Measurements from ENCODE around the gene SETD3. TPM values are rescaled to one million over a fixed set of nuclear protein-coding genes. Genes with fewer than 3 reads are reported as not detected.

Gene SETD3
- total RNA-seq, 1 experiment from 2014 or later, result 47.8 TPM

GRCh38 chr14:99394602-99395156, 86.0 kb downstream of the SETD3 start:
- in situ Hi-C loops (cut with HindIII; ENCODE audit: low pct_unique_long_range_greater_than_20kb, low sequenced_read_pairs), result no loop called here
- DNase-seq (ENCODE audit: low read depth, low spot score), result no peak

DNA sequence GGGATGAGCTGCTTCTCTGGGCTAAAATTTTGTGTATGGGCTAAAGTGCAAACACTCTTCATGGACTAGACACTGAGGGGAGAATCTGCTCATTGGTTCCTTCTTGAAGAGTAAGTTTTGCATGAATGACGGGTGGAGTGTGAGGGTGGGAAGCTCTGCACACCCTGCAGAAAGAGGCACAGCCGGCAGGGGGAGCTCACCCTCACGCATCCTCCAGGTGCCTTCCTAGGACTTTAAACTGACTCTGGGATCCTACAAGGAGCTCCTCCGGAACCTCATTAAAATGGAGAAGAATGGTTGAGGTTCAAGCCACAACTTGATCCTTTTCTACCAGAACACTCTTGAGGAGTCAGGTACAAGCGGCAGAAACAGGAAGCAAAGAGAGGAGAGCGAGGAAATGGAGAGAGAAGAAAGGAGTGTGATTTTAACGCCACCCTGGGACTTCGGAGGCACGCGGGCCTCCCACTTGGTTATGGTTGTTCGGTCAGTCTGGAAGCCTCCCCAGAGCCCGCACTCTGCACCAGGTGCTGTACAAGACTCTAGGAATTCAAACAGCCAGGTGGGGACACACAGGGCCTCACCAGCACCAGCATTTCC, 87.5 kb downstream of the SETD3 start:
- in situ Hi-C loops (cut with HindIII; ENCODE audit: low pct_unique_long_range_greater_than_20kb, low sequenced_read_pairs), result no loop called here
- peak; percentile 71 for DNase-seq (ENCODE audit: low read depth, low spot score)

GRCh38 chr14:99391671-99392070, 89.0 kb downstream of the SETD3 start:
- no peak for DNase-seq (ENCODE audit: low read depth, low spot score)
- in situ Hi-C loops (cut with HindIII; ENCODE audit: low pct_unique_long_range_greater_than_20kb, low sequenced_read_pairs), result no loop called here

DNA sequence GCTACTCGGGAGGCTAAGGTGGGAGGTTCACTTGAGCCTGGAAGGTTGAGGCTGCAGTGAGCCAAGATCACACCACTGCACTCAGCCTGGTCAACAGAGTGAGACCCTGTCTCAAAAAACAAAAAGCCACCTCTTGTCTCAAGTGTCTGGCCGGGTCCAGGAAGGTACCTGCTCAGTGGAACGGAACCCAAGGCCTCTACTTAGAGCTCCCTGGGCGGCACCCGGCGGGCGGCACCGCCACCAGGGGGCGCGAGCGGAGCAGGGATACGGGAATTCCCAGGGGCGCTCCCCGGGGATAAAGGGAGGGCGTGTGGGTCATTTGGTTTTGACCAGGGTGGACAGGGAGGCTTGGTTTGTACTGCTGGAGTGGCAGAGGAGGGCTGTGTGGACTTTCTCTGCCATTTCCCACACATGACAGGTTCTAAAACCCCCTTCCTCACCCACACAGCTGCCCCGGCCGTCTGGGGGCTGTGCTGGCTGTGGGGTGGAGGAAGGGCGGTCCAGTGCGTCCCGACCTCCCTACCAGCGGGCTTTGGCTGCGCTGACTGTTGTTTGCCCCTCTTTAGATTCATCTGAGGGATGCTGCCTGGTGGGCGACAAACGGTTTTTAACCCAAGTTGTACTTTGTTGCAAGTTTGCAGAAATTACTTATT, 91.4 kb downstream of the SETD3 start:
- in situ Hi-C loops (cut with HindIII; ENCODE audit: low pct_unique_long_range_greater_than_20kb, low sequenced_read_pairs), result no loop called here
- peak; percentile 64 for DNase-seq (ENCODE audit: low read depth, low spot score)

GRCh38 chr14:99388286-99388685, 92.4 kb downstream of the SETD3 start:
- in situ Hi-C loops (cut with HindIII; ENCODE audit: low pct_unique_long_range_greater_than_20kb, low sequenced_read_pairs), result no loop called here
- DNase-seq (ENCODE audit: low read depth, low spot score), result no peak

GRCh38 chr14:99387880-99388279, 92.8 kb downstream of the SETD3 start:
- in situ Hi-C loops (cut with HindIII; ENCODE audit: low pct_unique_long_range_greater_than_20kb, low sequenced_read_pairs), result no loop called here
- DNase-seq (ENCODE audit: low read depth, low spot score), result no peak

DNA sequence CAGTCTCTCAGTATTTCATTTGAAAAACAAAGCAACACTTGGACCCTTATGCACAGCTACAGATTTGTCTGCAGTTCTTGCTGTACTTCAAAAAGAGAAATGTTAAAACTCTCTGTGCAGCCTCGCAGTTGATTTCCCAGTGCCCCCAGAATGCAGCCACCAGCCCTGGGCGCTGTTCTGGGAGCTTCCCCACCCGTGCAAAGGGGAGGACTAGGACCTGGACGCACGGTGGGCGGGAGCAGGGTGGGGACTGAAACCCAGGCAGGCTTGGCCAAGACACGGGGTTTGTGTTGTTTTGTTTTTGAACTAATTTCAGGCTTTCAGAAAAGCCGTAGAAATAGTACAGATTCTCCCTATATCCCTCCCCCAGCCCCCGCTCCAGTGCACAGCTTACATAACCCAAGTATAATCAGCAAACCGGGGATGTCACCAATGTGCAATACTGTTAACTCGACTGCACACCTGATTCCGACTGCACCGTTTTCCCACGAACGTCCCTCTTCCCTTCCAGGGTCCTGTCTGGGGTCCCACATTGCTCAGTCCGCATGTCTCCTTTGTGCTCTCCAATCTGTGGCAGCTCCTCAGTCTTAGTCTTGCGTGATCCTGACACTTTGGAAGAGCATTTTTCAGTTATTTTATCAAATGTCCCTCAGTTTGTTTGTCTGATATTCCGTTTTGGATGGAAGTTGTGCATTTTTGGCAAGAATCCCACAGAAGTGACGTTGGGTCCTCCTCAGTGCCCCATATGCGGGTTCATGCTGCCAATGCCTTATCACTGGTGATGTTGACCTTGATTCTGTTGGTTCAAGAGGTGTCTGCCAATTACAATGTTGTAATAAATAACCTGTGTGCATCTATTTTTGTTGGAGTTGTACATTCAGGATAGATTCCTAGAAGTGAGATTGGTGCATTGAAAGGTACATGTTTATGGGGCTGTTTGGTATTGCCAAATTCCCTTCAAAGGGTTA, 95.9 kb downstream of the SETD3 start:
- in situ Hi-C loops (cut with HindIII; ENCODE audit: low pct_unique_long_range_greater_than_20kb, low sequenced_read_pairs), result no loop called here
- DNase-seq (ENCODE audit: low read depth, low spot score), result no peak

DNA sequence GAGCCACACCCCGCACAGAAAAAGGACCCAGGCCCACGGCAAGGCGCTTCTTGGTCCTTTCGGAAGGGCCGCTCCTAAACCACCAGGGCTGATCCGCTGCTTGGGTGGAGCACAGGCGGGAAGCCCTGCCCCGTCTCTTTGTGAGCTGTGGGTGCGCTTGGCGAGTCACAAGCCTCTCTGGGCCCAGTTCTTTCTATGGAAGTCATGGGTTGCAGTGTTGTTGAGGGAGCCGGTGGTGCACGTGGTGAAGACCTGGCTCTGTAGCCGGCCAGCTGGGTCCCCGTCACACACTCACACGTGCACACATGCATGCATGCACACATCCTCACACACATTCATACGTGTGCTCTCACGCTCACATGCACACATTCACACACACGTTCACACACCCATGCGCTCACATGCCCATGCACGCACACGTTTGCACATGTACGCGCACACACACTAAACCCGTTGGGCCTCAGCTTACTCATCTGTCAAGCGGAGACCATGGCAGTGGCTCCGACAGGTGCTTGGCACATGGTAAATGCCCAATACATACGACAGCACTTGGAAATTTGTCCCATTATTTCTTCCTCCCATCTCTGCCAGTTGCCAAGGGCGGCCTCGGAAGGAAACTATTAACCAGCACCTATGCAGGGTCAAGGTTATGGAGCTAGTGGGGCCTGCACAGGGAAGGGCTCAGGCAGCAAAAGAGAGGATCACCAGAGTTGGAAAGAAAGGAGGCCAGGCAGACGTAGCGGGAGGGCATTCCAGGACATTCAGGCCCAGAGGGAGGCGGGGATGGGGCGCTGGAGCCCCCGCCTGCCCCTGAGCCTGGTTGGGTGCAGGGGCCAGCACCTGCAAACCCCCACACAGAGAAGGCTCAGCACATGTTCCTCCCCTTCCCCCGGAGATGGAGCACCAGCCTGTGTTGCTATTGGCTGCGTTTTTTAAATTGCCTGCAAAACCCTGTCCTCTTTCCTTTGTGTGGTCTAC, 96.9 kb downstream of the SETD3 start:
- DNase-seq (ENCODE audit: low read depth, low spot score), result no peak
- in situ Hi-C loops (cut with HindIII; ENCODE audit: low pct_unique_long_range_greater_than_20kb, low sequenced_read_pairs), result no loop called here

GRCh38 chr14:99382781-99383471, 97.7 kb downstream of the SETD3 start:
- DNase-seq (ENCODE audit: low read depth, low spot score), result no peak
- in situ Hi-C loops (cut with HindIII; ENCODE audit: low pct_unique_long_range_greater_than_20kb, low sequenced_read_pairs), result no loop called here

- in situ Hi-C loops (cut with HindIII; ENCODE audit: low pct_unique_long_range_greater_than_20kb, low sequenced_read_pairs), result no loop called here
Measured at GRCh38 chr14:99382071-99382470, 98.6 kb downstream of the SETD3 start.

DNA sequence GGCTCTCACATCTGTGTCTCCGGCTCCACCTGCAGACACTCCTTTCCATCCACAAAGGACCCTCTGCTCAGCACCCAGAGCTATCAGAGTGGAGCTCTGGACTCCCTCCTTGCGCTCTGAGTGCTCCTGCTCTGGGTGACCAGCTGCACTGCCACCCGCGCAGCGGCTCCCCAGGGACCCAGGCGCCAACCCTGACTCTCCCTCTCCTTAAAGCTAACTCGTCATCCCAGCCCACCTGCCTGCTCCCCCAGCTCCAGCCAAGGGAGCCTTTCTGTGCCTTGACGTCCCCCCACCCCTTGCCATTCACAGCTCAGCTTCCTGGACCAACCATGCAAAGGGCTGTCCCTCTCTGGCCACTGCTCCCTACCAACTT, 99.0 kb downstream of the SETD3 start:
- no peak for DNase-seq (ENCODE audit: low read depth, low spot score)
- in situ Hi-C loops (cut with HindIII; ENCODE audit: low pct_unique_long_range_greater_than_20kb, low sequenced_read_pairs), result no loop called here

More at GRCh38 chr14:99382071-99382470, 98.6 kb downstream of the SETD3 start:
- no peak for DNase-seq (ENCODE audit: low read depth, low spot score)

GRCh38 chr14:99380991-99381687, 99.5 kb downstream of the SETD3 start:
- DNase-seq (ENCODE audit: low read depth, low spot score), result no peak
- in situ Hi-C loops (cut with HindIII; ENCODE audit: low pct_unique_long_range_greater_than_20kb, low sequenced_read_pairs), result no loop called here

- in situ Hi-C loops (cut with HindIII; ENCODE audit: low pct_unique_long_range_greater_than_20kb, low sequenced_read_pairs), result no loop called here
- DNase-seq (ENCODE audit: low read depth, low spot score), result no peak
Measured at GRCh38 chr14:99380402-99380801, 100.3 kb downstream of the SETD3 start.

DNA sequence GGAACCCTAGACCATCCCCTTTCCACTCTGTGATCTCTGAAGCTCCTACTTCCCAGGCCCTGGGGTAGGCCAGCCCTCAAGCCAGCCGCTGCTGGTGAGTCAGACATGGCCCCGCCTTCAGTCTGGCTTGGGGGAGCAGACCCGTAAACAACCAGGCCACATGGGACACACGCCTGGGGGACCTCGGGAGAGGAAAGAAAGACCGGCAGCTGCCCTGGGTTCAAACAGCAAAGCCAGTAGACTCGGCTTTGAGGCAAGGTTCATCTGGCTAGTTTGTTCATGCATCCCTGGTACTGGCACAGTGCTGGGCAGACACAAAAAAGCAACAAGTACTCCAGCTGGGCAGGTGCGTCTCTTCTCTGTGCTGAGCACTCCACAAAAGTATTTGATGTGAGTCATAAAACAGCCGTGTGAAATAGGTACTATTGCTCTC, 101.9 kb downstream of the SETD3 start:
- in situ Hi-C loops (cut with HindIII; ENCODE audit: low pct_unique_long_range_greater_than_20kb, low sequenced_read_pairs), result no loop called here
- no peak for DNase-seq (ENCODE audit: low read depth, low spot score)

GRCh38 chr14:99377951-99378350, 102.7 kb downstream of the SETD3 start:
- in situ Hi-C loops (cut with HindIII; ENCODE audit: low pct_unique_long_range_greater_than_20kb, low sequenced_read_pairs), result no loop called here

GRCh38 chr14:99374964-99375363, 105.7 kb downstream of the SETD3 start:
- no peak for DNase-seq (ENCODE audit: low read depth, low spot score)
- in situ Hi-C loops (cut with HindIII; ENCODE audit: low pct_unique_long_range_greater_than_20kb, low sequenced_read_pairs), result no loop called here

More at GRCh38 chr14:99377951-99378350, 102.7 kb downstream of the SETD3 start:
- no peak for DNase-seq (ENCODE audit: low read depth, low spot score)

Data from SK-MEL-5 (cell line).